ENCODE data around the gene DBNDD1. TPM values are rescaled to one million over a fixed set of nuclear protein-coding genes. Genes with fewer than 3 reads are reported as not detected.
"Not testable (repeated sequence)": the region's sequence is repeated elsewhere in the genome, so short reads cannot be mapped to it uniquely, and the experiment has no call there.

Gene DBNDD1
- total and polyA plus RNA-seq, 12 donors = 0.72 to 6.8 (median 4.1) TPM

- TF ChIP-seq, protein P1, sequence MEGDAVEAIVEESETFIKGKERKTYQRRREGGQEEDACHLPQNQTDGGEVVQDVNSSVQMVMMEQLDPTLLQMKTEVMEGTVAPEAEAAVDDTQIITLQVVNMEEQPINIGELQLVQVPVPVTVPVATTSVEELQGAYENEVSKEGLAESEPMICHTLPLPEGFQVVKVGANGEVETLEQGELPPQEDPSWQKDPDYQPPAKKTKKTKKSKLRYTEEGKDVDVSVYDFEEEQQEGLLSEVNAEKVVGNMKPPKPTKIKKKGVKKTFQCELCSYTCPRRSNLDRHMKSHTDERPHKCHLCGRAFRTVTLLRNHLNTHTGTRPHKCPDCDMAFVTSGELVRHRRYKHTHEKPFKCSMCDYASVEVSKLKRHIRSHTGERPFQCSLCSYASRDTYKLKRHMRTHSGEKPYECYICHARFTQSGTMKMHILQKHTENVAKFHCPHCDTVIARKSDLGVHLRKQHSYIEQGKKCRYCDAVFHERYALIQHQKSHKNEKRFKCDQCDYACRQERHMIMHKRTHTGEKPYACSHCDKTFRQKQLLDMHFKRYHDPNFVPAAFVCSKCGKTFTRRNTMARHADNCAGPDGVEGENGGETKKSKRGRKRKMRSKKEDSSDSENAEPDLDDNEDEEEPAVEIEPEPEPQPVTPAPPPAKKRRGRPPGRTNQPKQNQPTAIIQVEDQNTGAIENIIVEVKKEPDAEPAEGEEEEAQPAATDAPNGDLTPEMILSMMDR (IDR thresholded peaks at IDR 0.05) = no peak
- Histone ChIP-seq H3K4me3 (peak overlapping the region; percentile 69 to 99 (median 95)), H3K36me3 (peaks cover 0 to 19% (median 0%) of the 10 kb centered on the region in 9 donors), H3K27ac (peak overlapping the region; percentile 91 to 99 (median 98)), H3K9me3 (peaks cover 0 to 17% (median 0%) of the 10 kb centered on the region in 11 donors), H3K4me1 (peaks cover 3 to 45% (median 33%) of the 10 kb centered on the region in 9 donors), H3K27me3 (no peaks in the 10 kb centered on the region)
- intact Hi-C loops (cut with DNase I) = loop anchor here in 1 of 10 donors (5.0 kb wide), 1 partner anchor 51 kb away; no protein-coding TSS in a partner anchor
- 34% methylated on average over 42 of the region's 42 CpGs for WGBS, 2 donors
- ATAC-seq = peak; percentile 12 to 63 (median 44)
- DNase-seq = peak in 1 of 2 donors; percentile 33
Measured at GRCh38 chr16:89971495-89972243, 47.6 kb downstream of the DBNDD1 start.

GRCh38 chr16:89969741-89970410 is 49.4 kb downstream of the DBNDD1 start:
- H3K4me1 ChIP-seq = peaks cover 3 to 43% (median 33%) of the 10 kb centered on the region in 9 donors
- DNase-seq (no peak), ATAC-seq (no peak)
- TF ChIP-seq, protein P1 (IDR thresholded peaks at IDR 0.05) = no peak
- H3K36me3 ChIP-seq = peaks cover 0 to 34% (median 0%) of the 10 kb centered on the region in 9 donors
- peaks cover 0 to 17% (median 0%) of the 10 kb centered on the region in 11 donors for H3K9me3 ChIP-seq
- 93 to 99% methylated on average over 6 of the region's 6 CpGs for WGBS, 2 donors
- peak overlapping the region in 1 of 10 donors; percentile 29 for H3K27ac ChIP-seq
- no peak overlapping the region for H3K4me3 ChIP-seq
- intact Hi-C loops (cut with DNase I) = loop anchor here in 2 of 10 donors (5.0 kb wide), 2 partner anchors 38 to 52 kb away; no protein-coding TSS in a partner anchor
- H3K27me3 ChIP-seq = no peaks in the 10 kb centered on the region

DNA sequence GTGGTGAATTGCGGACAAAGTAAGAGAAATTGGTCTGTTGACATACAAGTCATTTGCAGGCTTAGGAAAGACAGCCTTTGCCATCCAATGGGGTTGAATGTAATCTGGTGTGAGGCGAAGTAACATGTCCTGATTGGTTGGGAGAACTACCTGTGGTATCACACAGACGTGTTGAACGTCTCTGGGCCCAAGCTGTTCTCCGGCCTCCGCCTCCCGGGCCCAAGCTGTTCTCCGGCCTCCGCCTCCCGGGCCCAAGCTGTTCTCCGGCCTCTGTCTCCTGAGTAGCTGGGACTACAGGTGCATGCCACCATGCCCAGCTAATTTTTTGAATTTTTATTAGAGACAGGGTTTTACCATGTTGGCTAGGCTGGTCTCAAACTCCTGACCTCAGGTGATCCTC is 51.2 kb downstream of the DBNDD1 start:
- not testable (repeated sequence) for H3K4me3 ChIP-seq, ATAC-seq, DNase-seq, H3K27me3 ChIP-seq
- WGBS, 2 donors = 88 to 90% methylated on average over 11 of the region's 11 CpGs
- H3K36me3 ChIP-seq = peaks cover 0 to 51% (median 0%) of the 10 kb centered on the region in 9 donors
- peaks cover 0 to 17% (median 0%) of the 10 kb centered on the region in 11 donors for H3K9me3 ChIP-seq
- H3K4me1 ChIP-seq = peaks cover 3 to 26% (median 22%) of the 10 kb centered on the region in 9 donors
- peak overlapping the region in 1 of 10 donors; percentile 0 for H3K27ac ChIP-seq
- intact Hi-C loops (cut with DNase I) = loop anchor here in 1 of 10 donors (5.0 kb wide), 1 partner anchor 36 kb away; no protein-coding TSS in a partner anchor

DNA sequence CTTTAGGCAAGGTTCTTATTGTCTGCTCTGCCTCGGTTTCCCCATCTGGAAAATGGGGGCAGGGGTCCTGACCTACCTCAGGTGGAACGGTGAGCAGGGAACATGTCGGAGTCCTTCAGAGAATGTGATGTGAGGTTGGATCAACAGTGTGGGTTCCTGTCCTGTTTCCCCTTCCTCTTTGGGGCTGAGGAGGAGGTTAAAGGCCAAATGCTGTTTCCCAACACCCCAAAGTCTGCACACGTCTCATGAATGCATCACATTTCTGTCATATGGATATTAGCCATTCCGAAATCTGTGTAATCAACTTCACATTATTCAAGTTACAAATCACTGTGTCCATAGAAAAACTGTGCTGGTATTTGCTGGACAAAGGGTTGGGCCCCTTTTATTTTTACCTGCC is 51.8 kb downstream of the DBNDD1 start:
- H3K4me1 ChIP-seq = peaks cover 3 to 26% (median 21%) of the 10 kb centered on the region in 9 donors
- not testable (repeated sequence) for H3K27me3 ChIP-seq, ATAC-seq, DNase-seq, H3K4me3 ChIP-seq
- H3K27ac ChIP-seq = peak overlapping the region in 1 of 10 donors; percentile 0
- WGBS, 2 donors = 88 to 95% methylated on average over 5 of the region's 5 CpGs
- intact Hi-C loops (cut with DNase I) = loop anchor here in 1 of 10 donors (5.0 kb wide), 1 partner anchor 35 kb away; no protein-coding TSS in a partner anchor
- H3K9me3 ChIP-seq = peaks cover 0 to 17% (median 0%) of the 10 kb centered on the region in 11 donors
- H3K36me3 ChIP-seq = peaks cover 0 to 57% (median 0%) of the 10 kb centered on the region in 9 donors

DNA sequence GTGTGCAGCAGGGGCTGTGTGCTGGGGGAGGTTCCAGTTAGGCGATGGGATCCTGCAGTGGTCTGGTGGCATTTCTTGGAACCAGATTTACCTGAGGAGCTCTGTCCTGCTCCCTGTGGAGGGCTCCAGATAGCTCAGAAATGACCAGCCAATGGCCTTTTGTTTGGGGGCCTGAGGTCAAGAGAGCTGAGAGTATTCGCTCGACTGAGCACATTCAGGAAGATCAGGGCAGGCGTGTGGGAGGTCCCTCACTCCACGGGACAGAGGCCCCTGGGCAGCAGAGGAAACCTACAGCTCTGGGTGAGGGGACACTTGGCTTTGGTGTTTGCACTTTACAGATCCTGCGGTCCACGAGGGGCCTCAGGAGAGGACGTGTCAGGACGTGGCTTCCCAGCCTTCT is 52.5 kb downstream of the DBNDD1 start:
- Histone ChIP-seq H3K27me3 (no peaks in the 10 kb centered on the region), H3K4me3 (no peak overlapping the region), H3K27ac (no peak overlapping the region), H3K36me3 (peaks cover 0 to 64% (median 3%) of the 10 kb centered on the region in 9 donors), H3K4me1 (peaks cover 0 to 22% (median 16%) of the 10 kb centered on the region in 9 donors), H3K9me3 (peaks cover 0 to 17% (median 0%) of the 10 kb centered on the region in 11 donors)
- ATAC-seq = no peak
- WGBS, 2 donors = 77 to 82% methylated on average over 9 of the region's 9 CpGs
- TF ChIP-seq, protein P1 (IDR thresholded peaks at IDR 0.05) = no peak
- DNase-seq = no peak
- intact Hi-C loops (cut with DNase I) = loop anchor here in 1 of 10 donors (5.0 kb wide), 1 partner anchor 34 kb away; no protein-coding TSS in a partner anchor
